ENCODE measurements around the gene SNIP1.
"Not testable (repeated sequence)": the region's sequence is repeated elsewhere in the genome, so short reads cannot be mapped to it uniquely, and the experiment has no call there.

The SNIP1 gene

GRCh38 chr1:37557402-37557801 lies 3.3 kb upstream of the SNIP1 start:
- Histone ChIP-seq H3K9ac (ENCODE audit: low read length) (no peak overlapping the region), H3K9me3 (ENCODE audit: control insufficient read depth, low read length) (no peaks in the 10 kb centered on the region), H3K4me3 (ENCODE audit: low read length) (peak overlapping the region; percentile 80), H3K27me3 (replicated peaks; ENCODE audit: control insufficient read depth, insufficient read depth, low read length) (no peaks in the 10 kb centered on the region), H3K4me1 (ENCODE audit: control insufficient read depth, insufficient read depth, low read length) (peaks cover 18% of the 10 kb centered on the region), H3K36me3 (ENCODE audit: control insufficient read depth, insufficient read depth, low read length, severe bottlenecking) (peaks cover under 1% of the 10 kb centered on the region)
- DNase-seq (ENCODE audit: low read depth): no peak

GRCh38 chr1:37556712-37557196 lies 2.7 kb upstream of the SNIP1 start, which contains the start of gene DNALI1:
TSS of gene DNALI1 (plus strand) at chr1:37556940. CDS start at chr1:37556995, 55 bp downstream.
- Histone ChIP-seq H3K27me3 (replicated peaks; ENCODE audit: control insufficient read depth, insufficient read depth, low read length) (no peaks in the 10 kb centered on the region), H3K36me3 (ENCODE audit: control insufficient read depth, insufficient read depth, low read length, severe bottlenecking) (peaks cover 7% of the 10 kb centered on the region), H3K9ac (ENCODE audit: low read length) (peak within 1 kb of the TSS; percentile 81), H3K4me3 (ENCODE audit: low read length) (peak within 1 kb of the TSS; percentile 80), H3K9me3 (ENCODE audit: control insufficient read depth, low read length) (no peaks in the 10 kb centered on the region), H3K4me1 (ENCODE audit: control insufficient read depth, insufficient read depth, low read length) (peaks cover 20% of the 10 kb centered on the region)
- peak; percentile 98 for DNase-seq (ENCODE audit: low read depth)

- no peak for DNase-seq (ENCODE audit: low read depth)
- Histone ChIP-seq H3K36me3 (ENCODE audit: control insufficient read depth, insufficient read depth, low read length, severe bottlenecking) (peaks cover 23% of the 10 kb centered on the region), H3K4me1 (ENCODE audit: control insufficient read depth, insufficient read depth, low read length) (peaks cover 27% of the 10 kb centered on the region), H3K9me3 (ENCODE audit: control insufficient read depth, low read length) (no peaks in the 10 kb centered on the region), H3K27me3 (replicated peaks; ENCODE audit: control insufficient read depth, insufficient read depth, low read length) (no peaks in the 10 kb centered on the region), H3K9ac (ENCODE audit: low read length) (peak overlapping the region; percentile 94), H3K4me3 (ENCODE audit: low read length) (peak overlapping the region; percentile 97)
Measured at GRCh38 chr1:37553598-37553926, 531 bp downstream of the SNIP1 start.

GRCh38 chr1:37549341-37549740 lies 4.8 kb downstream of the SNIP1 start:
- Histone ChIP-seq H3K4me3 (ENCODE audit: low read length) (no peak overlapping the region), H3K4me1 (ENCODE audit: control insufficient read depth, insufficient read depth, low read length) (peaks cover 21% of the 10 kb centered on the region), H3K9ac (ENCODE audit: low read length) (no peak overlapping the region), H3K9me3 (ENCODE audit: control insufficient read depth, low read length) (no peaks in the 10 kb centered on the region), H3K36me3 (ENCODE audit: control insufficient read depth, insufficient read depth, low read length, severe bottlenecking) (peaks cover 48% of the 10 kb centered on the region), H3K27me3 (replicated peaks; ENCODE audit: control insufficient read depth, insufficient read depth, low read length) (no peaks in the 10 kb centered on the region)
- DNase-seq (ENCODE audit: low read depth): no peak

GRCh38 chr1:37545019-37545418 lies 9.1 kb downstream of the SNIP1 start:
- no peak for DNase-seq (ENCODE audit: low read depth)
- no peaks in the 10 kb centered on the region for H3K9me3 ChIP-seq (ENCODE audit: control insufficient read depth, low read length)
- no peak overlapping the region for H3K9ac ChIP-seq (ENCODE audit: low read length)

GRCh38 chr1:37544530-37544929 lies 9.6 kb downstream of the SNIP1 start:
- H3K9me3 ChIP-seq (ENCODE audit: control insufficient read depth, low read length): no peaks in the 10 kb centered on the region

More at GRCh38 chr1:37545019-37545418, 9.1 kb downstream of the SNIP1 start:
- Histone ChIP-seq H3K4me1 (ENCODE audit: control insufficient read depth, insufficient read depth, low read length) (peaks cover 4% of the 10 kb centered on the region), H3K4me3 (ENCODE audit: low read length) (no peak overlapping the region), H3K36me3 (ENCODE audit: control insufficient read depth, insufficient read depth, low read length, severe bottlenecking) (peaks cover 55% of the 10 kb centered on the region), H3K27me3 (replicated peaks; ENCODE audit: control insufficient read depth, insufficient read depth, low read length) (no peaks in the 10 kb centered on the region)

GRCh38 chr1:37540036-37540785 lies 13.9 kb downstream of the SNIP1 start:
- Histone ChIP-seq H3K9ac (ENCODE audit: low read length) (no peak overlapping the region), H3K27me3 (replicated peaks; ENCODE audit: control insufficient read depth, insufficient read depth, low read length) (no peaks in the 10 kb centered on the region), H3K9me3 (ENCODE audit: control insufficient read depth, low read length) (no peaks in the 10 kb centered on the region), H3K36me3 (ENCODE audit: control insufficient read depth, insufficient read depth, low read length, severe bottlenecking) (peaks cover 69% of the 10 kb centered on the region), H3K4me1 (ENCODE audit: control insufficient read depth, insufficient read depth, low read length) (peaks cover 18% of the 10 kb centered on the region), H3K4me3 (ENCODE audit: low read length) (no peak overlapping the region)
- no peak for DNase-seq (ENCODE audit: low read depth)

More at GRCh38 chr1:37544530-37544929, 9.6 kb downstream of the SNIP1 start:
- DNase-seq (ENCODE audit: low read depth): no peak
- no peak overlapping the region for H3K9ac ChIP-seq (ENCODE audit: low read length)
- no peaks in the 10 kb centered on the region for H3K4me1 ChIP-seq (ENCODE audit: control insufficient read depth, insufficient read depth, low read length)
- H3K36me3 ChIP-seq (ENCODE audit: control insufficient read depth, insufficient read depth, low read length, severe bottlenecking): peaks cover 60% of the 10 kb centered on the region
- H3K27me3 ChIP-seq (replicated peaks; ENCODE audit: control insufficient read depth, insufficient read depth, low read length): no peaks in the 10 kb centered on the region
- H3K4me3 ChIP-seq (ENCODE audit: low read length): no peak overlapping the region

- not testable (repeated sequence) for DNase-seq (ENCODE audit: low read depth)
- H3K36me3 ChIP-seq (ENCODE audit: control insufficient read depth, insufficient read depth, low read length, severe bottlenecking): peaks cover 59% of the 10 kb centered on the region
Measured at GRCh38 chr1:37539154-37539553, 14.9 kb downstream of the SNIP1 start.

GRCh38 chr1:37537378-37537777 lies 16.7 kb downstream of the SNIP1 start:
- Histone ChIP-seq H3K36me3 (ENCODE audit: control insufficient read depth, insufficient read depth, low read length, severe bottlenecking) (peaks cover 55% of the 10 kb centered on the region), H3K9ac (ENCODE audit: low read length) (no peak overlapping the region), H3K9me3 (ENCODE audit: control insufficient read depth, low read length) (no peaks in the 10 kb centered on the region), H3K4me3 (ENCODE audit: low read length) (no peak overlapping the region), H3K27me3 (replicated peaks; ENCODE audit: control insufficient read depth, insufficient read depth, low read length) (no peaks in the 10 kb centered on the region), H3K4me1 (ENCODE audit: control insufficient read depth, insufficient read depth, low read length) (peaks cover 31% of the 10 kb centered on the region)
- DNase-seq (ENCODE audit: low read depth): peak; percentile 61

More at GRCh38 chr1:37539154-37539553, 14.9 kb downstream of the SNIP1 start:
- H3K4me1 ChIP-seq (ENCODE audit: control insufficient read depth, insufficient read depth, low read length): peaks cover 26% of the 10 kb centered on the region
- H3K27me3 ChIP-seq (replicated peaks; ENCODE audit: control insufficient read depth, insufficient read depth, low read length); H3K4me3 ChIP-seq (ENCODE audit: low read length); H3K9ac ChIP-seq (ENCODE audit: low read length); H3K9me3 ChIP-seq (ENCODE audit: control insufficient read depth, low read length): not testable (repeated sequence)

GRCh38 chr1:37533317-37534093 lies 20.6 kb downstream of the SNIP1 start:
- no peak for DNase-seq (ENCODE audit: low read depth)
- Histone ChIP-seq H3K9me3 (ENCODE audit: control insufficient read depth, low read length) (no peaks in the 10 kb centered on the region), H3K4me1 (ENCODE audit: control insufficient read depth, insufficient read depth, low read length) (peaks cover 31% of the 10 kb centered on the region), H3K4me3 (ENCODE audit: low read length) (no peak overlapping the region), H3K9ac (ENCODE audit: low read length) (no peak overlapping the region), H3K27me3 (replicated peaks; ENCODE audit: control insufficient read depth, insufficient read depth, low read length) (no peaks in the 10 kb centered on the region), H3K36me3 (ENCODE audit: control insufficient read depth, insufficient read depth, low read length, severe bottlenecking) (peaks cover 22% of the 10 kb centered on the region)

GRCh38 chr1:37532418-37533156 lies 21.5 kb downstream of the SNIP1 start:
- H3K36me3 ChIP-seq (ENCODE audit: control insufficient read depth, insufficient read depth, low read length, severe bottlenecking): peaks cover 17% of the 10 kb centered on the region
- not testable (repeated sequence) for H3K9ac ChIP-seq (ENCODE audit: low read length); DNase-seq (ENCODE audit: low read depth); H3K9me3 ChIP-seq (ENCODE audit: control insufficient read depth, low read length); H3K4me3 ChIP-seq (ENCODE audit: low read length); H3K27me3 ChIP-seq (replicated peaks; ENCODE audit: control insufficient read depth, insufficient read depth, low read length)
- H3K4me1 ChIP-seq (ENCODE audit: control insufficient read depth, insufficient read depth, low read length): peaks cover 27% of the 10 kb centered on the region

Measured in adipocyte (in vitro differentiated cells).